Embryonic facial prominence (tissue), 1 donor: ENCODE measurements around the gene MORF4L2.

Experiments used
- DNase-seq: peaks from one replicate; pipeline ENCODE4 v3.0.0-alpha.2; 2016; ENCODE audit errors: extremely low spot score

The MORF4L2 gene

GRCh38 chrX:103635436-103635835 is 51.1 kb downstream of the MORF4L2 start:
- DNase-seq: no peak

- no peak for DNase-seq
Measured at GRCh38 chrX:103631145-103631544, 55.4 kb downstream of the MORF4L2 start.

- DNase-seq: no peak
Measured at GRCh38 chrX:103630171-103630511, 56.4 kb downstream of the MORF4L2 start.

GRCh38 chrX:103629318-103630170 is 57.0 kb downstream of the MORF4L2 start:
- peak; percentile 38 for DNase-seq

GRCh38 chrX:103628386-103629317 is 57.8 kb downstream of the MORF4L2 start, which contains the start of gene TCEAL1:
TCEAL1 (plus strand) TSS chrX:103628975; CDS start chrX:103629917, 942 bp downstream.
- peak; percentile 13 for DNase-seq

DNA sequence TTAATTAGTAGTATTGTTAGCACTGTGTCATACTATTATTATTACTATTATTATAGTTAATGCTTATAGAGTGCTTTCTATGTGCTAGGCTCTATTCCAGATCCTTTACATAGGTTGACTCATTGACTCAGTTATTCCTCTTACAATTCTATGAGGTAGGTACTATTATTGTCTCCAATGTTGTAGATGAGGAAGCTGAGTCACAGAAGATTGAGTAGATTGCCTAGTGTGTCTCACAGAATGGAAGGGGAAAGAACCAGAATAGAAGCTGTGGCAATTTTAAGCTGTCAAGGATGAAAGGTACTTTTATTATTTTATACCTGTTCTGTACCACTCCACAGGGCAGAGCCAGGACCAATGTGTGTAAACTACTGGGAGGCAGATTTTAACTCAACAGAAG is 59.6 kb downstream of the MORF4L2 start:
- DNase-seq: no peak
